Measurements from ENCODE around the gene GALNTL6.

Gene GALNTL6

DNA sequence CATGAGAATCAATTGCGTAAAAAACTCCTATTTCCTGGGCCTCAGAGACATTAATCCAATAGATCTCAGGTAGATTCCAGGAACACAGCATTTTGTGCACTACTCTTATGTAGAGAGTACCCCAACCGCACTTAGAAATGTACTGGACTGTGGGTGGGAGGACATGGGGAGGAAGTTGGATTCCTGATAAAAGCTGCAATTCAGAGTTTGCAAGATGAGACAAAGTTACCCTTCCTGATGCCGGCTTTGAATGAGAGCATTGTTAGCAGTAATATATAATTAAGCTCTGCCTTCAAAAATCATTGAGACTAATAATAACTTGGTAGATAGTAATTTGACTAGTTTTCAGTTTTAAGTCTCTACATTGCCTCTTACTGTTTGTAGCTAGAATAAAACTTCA lies 1032.1 kb downstream of the GALNTL6 start:
- TF ChIP-seq, protein P1, sequence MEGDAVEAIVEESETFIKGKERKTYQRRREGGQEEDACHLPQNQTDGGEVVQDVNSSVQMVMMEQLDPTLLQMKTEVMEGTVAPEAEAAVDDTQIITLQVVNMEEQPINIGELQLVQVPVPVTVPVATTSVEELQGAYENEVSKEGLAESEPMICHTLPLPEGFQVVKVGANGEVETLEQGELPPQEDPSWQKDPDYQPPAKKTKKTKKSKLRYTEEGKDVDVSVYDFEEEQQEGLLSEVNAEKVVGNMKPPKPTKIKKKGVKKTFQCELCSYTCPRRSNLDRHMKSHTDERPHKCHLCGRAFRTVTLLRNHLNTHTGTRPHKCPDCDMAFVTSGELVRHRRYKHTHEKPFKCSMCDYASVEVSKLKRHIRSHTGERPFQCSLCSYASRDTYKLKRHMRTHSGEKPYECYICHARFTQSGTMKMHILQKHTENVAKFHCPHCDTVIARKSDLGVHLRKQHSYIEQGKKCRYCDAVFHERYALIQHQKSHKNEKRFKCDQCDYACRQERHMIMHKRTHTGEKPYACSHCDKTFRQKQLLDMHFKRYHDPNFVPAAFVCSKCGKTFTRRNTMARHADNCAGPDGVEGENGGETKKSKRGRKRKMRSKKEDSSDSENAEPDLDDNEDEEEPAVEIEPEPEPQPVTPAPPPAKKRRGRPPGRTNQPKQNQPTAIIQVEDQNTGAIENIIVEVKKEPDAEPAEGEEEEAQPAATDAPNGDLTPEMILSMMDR (IDR thresholded peaks at IDR 0.05; ENCODE audit: low read depth, low read length) = no peak
- no peak for DNase-seq (ENCODE audit: extremely low read depth, low read depth)

DNA sequence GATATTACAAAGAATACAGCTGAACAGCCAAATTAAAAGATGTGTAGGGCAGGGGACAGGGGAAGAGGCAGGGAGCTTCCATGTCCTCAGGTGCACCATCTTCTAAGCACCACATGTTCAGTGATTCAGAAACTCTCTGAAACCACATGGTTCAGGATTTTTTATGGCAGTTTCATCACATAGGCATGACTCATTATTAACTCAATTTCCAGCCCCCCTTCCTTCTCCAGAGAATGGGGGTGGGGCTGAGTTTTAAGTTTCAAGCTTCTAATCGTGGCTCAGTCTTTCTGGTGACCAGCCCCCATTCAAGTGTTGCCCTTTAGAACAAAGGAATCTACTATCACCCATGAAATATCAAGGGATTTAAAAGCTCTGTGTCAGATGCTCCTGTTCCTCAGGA lies 1037.6 kb downstream of the GALNTL6 start:
- DNase-seq (ENCODE audit: extremely low read depth, low read depth) = no peak
- TF ChIP-seq, protein P1 (IDR thresholded peaks at IDR 0.05; ENCODE audit: low read depth, low read length) = no peak

DNA sequence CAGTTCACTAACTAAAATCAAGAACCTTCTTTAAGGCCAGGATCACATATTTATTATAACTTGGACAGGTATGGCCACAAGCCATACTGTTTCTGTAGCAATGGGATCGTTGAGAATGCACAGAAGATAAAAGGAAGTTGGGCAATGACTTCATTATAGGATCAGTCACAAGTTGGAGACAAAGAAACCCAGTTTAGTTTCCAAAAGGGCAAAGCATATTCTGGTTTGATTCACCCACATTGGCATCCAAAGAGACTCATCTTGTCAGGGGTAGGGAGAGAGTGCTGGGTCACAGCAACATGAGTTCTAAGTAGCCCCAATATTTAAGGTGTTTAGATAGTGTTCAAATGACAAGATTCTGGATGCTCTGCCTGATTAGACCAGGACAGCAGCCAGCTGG lies 1038.3 kb downstream of the GALNTL6 start:
- TF ChIP-seq, protein P1 (IDR thresholded peaks at IDR 0.05; ENCODE audit: low read depth, low read length) = no peak
- DNase-seq (ENCODE audit: extremely low read depth, low read depth) = no peak

DNA sequence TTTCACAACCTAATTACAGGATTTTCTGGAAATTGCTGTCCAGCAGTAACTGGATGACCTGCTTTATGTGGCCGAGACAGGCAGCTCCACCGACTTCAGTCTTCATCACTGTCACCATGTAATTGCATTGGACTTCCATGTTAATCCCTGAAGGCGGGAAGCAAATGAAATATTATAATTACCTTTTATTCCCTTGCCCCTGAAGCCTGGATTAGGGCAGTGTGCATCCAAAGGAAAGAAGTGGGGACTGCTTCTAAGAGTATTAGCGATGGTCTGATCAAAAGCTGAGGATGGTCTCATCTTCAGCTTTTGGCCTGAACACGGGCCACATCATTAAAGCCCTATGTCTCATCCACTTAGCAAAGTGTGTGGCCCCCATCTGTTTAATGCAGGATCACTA lies 1043.8 kb downstream of the GALNTL6 start:
- TF ChIP-seq, protein P1 (IDR thresholded peaks at IDR 0.05; ENCODE audit: low read depth, low read length) = no peak
- DNase-seq (ENCODE audit: extremely low read depth, low read depth) = no peak

DNA sequence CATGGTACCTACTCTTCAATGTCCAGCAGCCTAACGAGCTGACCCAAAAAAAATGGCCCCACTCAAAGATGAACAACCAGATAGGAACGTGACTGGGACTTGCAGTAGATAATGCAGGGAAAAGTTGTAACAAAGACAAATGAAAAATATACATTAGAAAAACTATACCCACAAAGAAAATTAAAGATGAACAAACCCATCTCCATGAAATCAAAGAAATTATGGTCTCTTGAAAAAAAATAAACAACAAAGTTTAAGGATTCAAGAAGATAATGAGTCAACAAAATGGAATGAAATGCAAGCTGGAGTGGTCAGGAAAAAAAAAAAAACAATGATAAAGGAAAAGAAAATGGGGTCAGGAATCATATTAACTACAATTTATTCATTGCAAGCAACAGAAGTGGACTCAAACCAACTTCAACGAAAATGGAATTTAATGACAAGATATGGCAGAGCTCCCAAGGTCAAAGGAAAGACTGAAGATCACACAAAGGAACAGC lies 1045.6 kb downstream of the GALNTL6 start:
- DNase-seq (ENCODE audit: extremely low read depth, low read depth) = no peak
- TF ChIP-seq, protein P1 (IDR thresholded peaks at IDR 0.05; ENCODE audit: low read depth, low read length) = no peak

DNA sequence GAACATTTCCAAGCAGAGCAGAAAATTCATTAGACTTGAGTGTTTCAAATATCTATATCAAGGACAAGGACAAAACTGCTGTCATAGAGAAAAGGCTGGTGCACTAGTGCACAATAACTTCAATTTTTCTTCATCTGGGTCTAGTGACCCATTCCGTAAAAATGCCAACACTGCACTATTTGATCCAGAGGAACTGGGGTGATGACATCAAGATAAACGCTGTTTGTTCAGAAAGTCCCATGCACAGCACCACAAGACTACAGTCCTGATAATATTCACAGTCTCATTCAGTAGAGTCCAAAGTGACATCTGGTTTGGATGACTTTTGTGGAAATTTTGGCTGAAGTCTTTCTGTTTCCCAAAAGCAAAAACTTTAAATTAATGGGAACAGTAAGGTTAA lies 1051.9 kb downstream of the GALNTL6 start:
- TF ChIP-seq, protein P1 (IDR thresholded peaks at IDR 0.05; ENCODE audit: low read depth, low read length) = no peak
- no peak for DNase-seq (ENCODE audit: extremely low read depth, low read depth)

DNA sequence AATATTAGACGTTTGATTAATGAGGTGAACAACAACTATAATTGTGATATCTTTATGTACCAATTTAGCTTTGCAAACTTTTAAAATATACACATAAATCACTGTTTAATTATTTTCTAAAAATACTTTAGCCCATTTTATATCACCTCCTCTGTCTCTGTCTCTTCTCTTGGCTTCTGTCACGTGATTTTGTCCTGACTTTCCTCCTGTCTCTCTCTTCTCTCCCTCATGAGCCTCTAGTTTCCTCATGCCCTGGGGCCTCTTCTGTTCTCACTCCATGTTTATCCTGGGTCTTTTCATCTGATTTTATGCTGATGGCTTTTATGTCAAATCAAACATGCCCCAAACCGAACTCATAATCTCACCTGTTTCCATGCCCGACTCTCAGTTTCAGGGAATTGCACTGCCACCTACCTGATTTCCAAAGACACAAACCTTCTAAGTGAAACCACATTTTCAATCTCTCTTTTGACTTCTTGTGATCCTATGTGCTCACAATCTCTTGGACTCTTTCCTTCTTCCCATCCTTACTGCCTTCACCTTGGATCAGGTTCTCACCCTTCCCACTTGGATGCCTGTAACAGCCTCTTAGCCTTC lies 1052.4 kb downstream of the GALNTL6 start:
- DNase-seq (ENCODE audit: extremely low read depth, low read depth) = no peak
- TF ChIP-seq, protein P1 (IDR thresholded peaks at IDR 0.05; ENCODE audit: low read depth, low read length) = no peak

Measured in AG09319 (cell line).